Endothelial cell of umbilical vein (primary cell): ENCODE measurements around the gene ITPKB.

Source experiments
- EZH2 ChIP-seq: IDR thresholded peaks from 2 replicates; pipeline ENCODE4 v1.6.1; 2012; ENCODE audit warnings: borderline replicate concordance, low read depth, mild to moderate bottlenecking, moderate library complexity, low read length, inconsistent platforms; ENCODE audit not compliant: severe bottlenecking
- GATA2 ChIP-seq: IDR thresholded peaks from 2 replicates; pipeline ENCODE4 v1.7.0; 2011; ENCODE audit warnings: low read depth, mild to moderate bottlenecking, moderate library complexity, mixed read lengths, low read length; ENCODE audit not compliant: insufficient read length, insufficient read depth
- JUN ChIP-seq: IDR thresholded peaks from 2 replicates; pipeline ENCODE4 v1.6.1; 2011; ENCODE audit warnings: borderline replicate concordance, low read depth; ENCODE audit not compliant: insufficient read length, insufficient read depth
- MYC ChIP-seq: IDR thresholded peaks from one replicate; pipeline ENCODE4 v1.6.1; 2011; ENCODE audit warnings: mild to moderate bottlenecking, low read depth, low read length
- POLR2A ChIP-seq: IDR thresholded peaks from 2 replicates; pipeline ENCODE4 v1.6.1; 2012; ENCODE audit warnings: low read depth, mild to moderate bottlenecking, control low read depth, low read length
- POLR2AphosphoS5 ChIP-seq: IDR thresholded peaks from 2 replicates; pipeline ENCODE4 v1.6.1; 2012; ENCODE audit warnings: low read depth, mild to moderate bottlenecking, control low read depth, low read length, moderate library complexity; ENCODE audit not compliant: insufficient read depth
- TF ChIP-seq, protein P1 (sequence below), 2 donors: IDR thresholded peaks; 1 replicate in 1 of 2; 2 replicates in 1 of 2; pipeline ENCODE4 v1.5.1; 2011; ENCODE audit warnings: low read length in 2 of 2, mild to moderate bottlenecking in 2 of 2, moderate library complexity in 2 of 2, control low read depth in 1 of 2, inconsistent platforms in 1 of 2, low read depth in 1 of 2; ENCODE audit not compliant: insufficient read depth in 1 of 2; ENCODE audit errors: extremely low read depth in 1 of 2
- TF ChIP-seq, protein P2 (sequence below): IDR thresholded peaks from 2 replicates; pipeline ENCODE4 v1.6.1; 2011; ENCODE audit not compliant: insufficient read depth, insufficient read length

GRCh38 chr1:226618380-226618779 lies 120.7 kb downstream of the ITPKB start:
- TF ChIP-seq, protein P1, sequence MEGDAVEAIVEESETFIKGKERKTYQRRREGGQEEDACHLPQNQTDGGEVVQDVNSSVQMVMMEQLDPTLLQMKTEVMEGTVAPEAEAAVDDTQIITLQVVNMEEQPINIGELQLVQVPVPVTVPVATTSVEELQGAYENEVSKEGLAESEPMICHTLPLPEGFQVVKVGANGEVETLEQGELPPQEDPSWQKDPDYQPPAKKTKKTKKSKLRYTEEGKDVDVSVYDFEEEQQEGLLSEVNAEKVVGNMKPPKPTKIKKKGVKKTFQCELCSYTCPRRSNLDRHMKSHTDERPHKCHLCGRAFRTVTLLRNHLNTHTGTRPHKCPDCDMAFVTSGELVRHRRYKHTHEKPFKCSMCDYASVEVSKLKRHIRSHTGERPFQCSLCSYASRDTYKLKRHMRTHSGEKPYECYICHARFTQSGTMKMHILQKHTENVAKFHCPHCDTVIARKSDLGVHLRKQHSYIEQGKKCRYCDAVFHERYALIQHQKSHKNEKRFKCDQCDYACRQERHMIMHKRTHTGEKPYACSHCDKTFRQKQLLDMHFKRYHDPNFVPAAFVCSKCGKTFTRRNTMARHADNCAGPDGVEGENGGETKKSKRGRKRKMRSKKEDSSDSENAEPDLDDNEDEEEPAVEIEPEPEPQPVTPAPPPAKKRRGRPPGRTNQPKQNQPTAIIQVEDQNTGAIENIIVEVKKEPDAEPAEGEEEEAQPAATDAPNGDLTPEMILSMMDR (IDR thresholded peaks at IDR 0.05; ENCODE audit: extremely low read depth in 1 of 2, insufficient read depth in 1 of 2, low read depth in 1 of 2, low read length in 2 of 2), result no peak
- no peak for TF ChIP-seq EZH2
- no peak for TF ChIP-seq MYC
- TF ChIP-seq GATA2, result no peak
- TF ChIP-seq POLR2AphosphoS5, result no peak
- TF ChIP-seq, protein P2, sequence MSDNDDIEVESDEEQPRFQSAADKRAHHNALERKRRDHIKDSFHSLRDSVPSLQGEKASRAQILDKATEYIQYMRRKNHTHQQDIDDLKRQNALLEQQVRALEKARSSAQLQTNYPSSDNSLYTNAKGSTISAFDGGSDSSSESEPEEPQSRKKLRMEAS, result no peak
- TF ChIP-seq POLR2A, result no peak
- TF ChIP-seq JUN, result no peak
